ENCODE results near the gene WIPF2. TPM values are rescaled to one million over a fixed set of nuclear protein-coding genes. Genes with fewer than 3 reads are reported as not detected.
A peak's percentile ranks its signal among the peaks of the same experiment; 100 is the strongest.

WIPF2 gene
- total RNA-seq, 2 donors from 2014 or later, result 5.0 to 8.5 TPM

DNA sequence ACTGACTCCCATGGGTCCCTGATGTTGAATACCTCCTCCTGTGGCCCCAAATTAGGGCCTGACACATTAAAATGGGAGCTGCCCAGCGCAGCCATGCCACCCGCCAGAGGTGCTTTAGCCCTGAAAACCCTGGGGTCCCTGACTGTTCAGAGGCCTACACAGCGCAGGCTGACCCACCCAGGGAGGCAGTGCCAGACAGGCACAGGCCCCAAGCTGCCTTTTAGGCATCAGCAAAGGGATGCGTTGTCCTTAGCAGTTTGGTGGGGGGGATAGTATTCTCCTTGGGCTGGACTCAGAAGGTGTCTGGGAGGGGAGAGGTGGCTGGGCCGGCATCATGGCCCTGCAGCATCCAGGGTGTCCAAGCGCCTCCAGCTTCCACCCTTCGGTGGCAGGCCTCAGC lies 40.4 kb upstream of the WIPF2 start:
- Histone ChIP-seq H3K4me3 (no peak overlapping the region), H3K36me3 (peaks cover 5% of the 10 kb centered on the region), H3K27me3 (no peaks in the 10 kb centered on the region), H3K4me1 (peaks cover 0 to 22% of the 10 kb centered on the region in 2 donors), H3K27ac (no peak overlapping the region), H3K9me3 (no peaks in the 10 kb centered on the region)
- no peak for DNase-seq (ENCODE audit: low spot score)
- TF ChIP-seq, protein P1, sequence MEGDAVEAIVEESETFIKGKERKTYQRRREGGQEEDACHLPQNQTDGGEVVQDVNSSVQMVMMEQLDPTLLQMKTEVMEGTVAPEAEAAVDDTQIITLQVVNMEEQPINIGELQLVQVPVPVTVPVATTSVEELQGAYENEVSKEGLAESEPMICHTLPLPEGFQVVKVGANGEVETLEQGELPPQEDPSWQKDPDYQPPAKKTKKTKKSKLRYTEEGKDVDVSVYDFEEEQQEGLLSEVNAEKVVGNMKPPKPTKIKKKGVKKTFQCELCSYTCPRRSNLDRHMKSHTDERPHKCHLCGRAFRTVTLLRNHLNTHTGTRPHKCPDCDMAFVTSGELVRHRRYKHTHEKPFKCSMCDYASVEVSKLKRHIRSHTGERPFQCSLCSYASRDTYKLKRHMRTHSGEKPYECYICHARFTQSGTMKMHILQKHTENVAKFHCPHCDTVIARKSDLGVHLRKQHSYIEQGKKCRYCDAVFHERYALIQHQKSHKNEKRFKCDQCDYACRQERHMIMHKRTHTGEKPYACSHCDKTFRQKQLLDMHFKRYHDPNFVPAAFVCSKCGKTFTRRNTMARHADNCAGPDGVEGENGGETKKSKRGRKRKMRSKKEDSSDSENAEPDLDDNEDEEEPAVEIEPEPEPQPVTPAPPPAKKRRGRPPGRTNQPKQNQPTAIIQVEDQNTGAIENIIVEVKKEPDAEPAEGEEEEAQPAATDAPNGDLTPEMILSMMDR (IDR thresholded peaks at IDR 0.05), result no peak

DNA sequence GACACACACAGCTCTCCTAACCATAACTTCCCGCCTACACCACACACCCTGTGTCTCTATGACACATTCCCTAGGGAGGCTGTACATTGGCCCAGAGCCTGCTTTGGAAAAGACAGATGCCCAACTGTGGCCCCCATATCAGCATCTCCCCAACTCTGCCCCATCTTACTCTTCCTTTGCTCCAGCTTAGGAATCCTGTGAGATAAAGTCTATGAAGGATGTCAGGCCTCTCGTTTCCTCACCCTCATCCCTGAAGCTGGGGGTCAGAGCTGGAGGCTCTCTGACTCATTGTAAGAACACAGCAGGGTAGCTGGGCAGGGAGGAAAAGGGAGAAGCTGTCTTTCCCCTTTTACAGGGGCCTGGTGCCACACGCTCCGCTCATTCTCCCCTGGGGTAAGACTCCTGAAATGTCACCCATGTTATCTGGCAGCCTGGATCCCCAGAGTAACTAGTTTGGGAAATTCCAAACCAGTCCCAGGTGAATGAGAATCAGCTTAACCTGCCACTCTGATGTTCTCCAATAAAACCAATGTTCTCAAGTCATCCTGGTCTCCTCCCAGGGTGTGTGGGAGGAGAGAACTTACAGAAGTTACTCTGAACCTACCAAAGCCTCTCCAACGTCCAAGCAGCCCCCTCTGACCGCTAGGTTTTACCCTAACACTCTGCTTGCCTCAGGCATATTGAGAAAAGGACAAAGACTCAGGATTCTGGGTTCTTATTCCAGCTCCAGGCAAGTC lies 39.0 kb upstream of the WIPF2 start:
- H3K36me3 ChIP-seq, result no peaks in the 10 kb centered on the region
- peaks cover 0 to 22% of the 10 kb centered on the region in 2 donors for H3K4me1 ChIP-seq
- peak overlapping the region; percentile 4 to 26 for H3K27ac ChIP-seq
- DNase-seq (ENCODE audit: low spot score), result no peak
- no peak overlapping the region for H3K4me3 ChIP-seq
- TF ChIP-seq, protein P1 (IDR thresholded peaks at IDR 0.05), result no peak
- H3K27me3 ChIP-seq, result no peaks in the 10 kb centered on the region
- H3K9me3 ChIP-seq, result no peaks in the 10 kb centered on the region

DNA sequence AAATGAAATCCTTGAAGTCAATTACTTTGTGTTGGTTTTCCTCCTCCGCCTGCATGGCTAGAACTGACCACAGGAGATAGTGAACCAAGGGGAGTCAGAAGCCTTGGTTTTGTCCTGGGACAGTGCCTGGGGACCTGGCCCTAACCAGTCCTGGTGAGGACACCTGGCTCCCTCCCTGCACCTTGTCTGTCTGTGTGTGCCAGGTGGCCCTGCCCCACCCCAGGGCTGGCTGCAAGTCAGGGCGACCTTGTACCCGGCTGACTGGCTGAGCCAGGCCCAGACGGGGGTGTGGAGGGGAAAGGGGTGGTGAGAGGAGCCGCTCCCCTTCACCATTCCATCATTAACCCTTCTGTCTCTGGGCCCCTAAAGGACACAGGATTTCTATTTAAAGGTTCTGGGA lies 38.4 kb upstream of the WIPF2 start:
- no peak for DNase-seq (ENCODE audit: low spot score)
- H3K9me3 ChIP-seq, result no peaks in the 10 kb centered on the region
- H3K27ac ChIP-seq, result peak overlapping the region; percentile 15 to 26
- H3K27me3 ChIP-seq, result no peaks in the 10 kb centered on the region
- H3K4me1 ChIP-seq, result peaks cover 0 to 22% of the 10 kb centered on the region in 2 donors
- H3K36me3 ChIP-seq, result no peaks in the 10 kb centered on the region
- TF ChIP-seq, protein P1 (IDR thresholded peaks at IDR 0.05), result no peak
- no peak overlapping the region for H3K4me3 ChIP-seq

DNA sequence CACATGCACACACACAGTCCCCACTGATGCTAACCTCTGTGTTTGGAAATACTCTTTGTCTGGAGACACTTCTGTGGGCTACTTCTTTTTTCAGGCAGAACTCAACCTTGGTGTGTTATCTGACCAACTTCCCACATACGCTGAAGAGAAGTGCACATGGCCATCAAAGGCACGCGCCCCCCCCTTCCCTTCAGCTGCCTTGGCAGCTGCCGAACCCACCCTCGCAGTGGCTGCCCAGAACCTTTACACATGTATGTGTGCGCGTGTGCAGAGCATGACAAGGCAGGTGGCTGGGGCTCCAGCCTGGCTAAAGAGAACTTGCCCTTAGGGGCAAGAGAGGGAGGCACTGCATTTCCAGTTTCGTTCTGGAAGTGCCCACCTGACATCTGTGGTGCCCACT lies 37.9 kb upstream of the WIPF2 start:
- DNase-seq (ENCODE audit: low spot score), result no peak
- no peaks in the 10 kb centered on the region for H3K9me3 ChIP-seq
- H3K27me3 ChIP-seq, result no peaks in the 10 kb centered on the region
- H3K27ac ChIP-seq, result peak overlapping the region; percentile 15 to 26
- H3K4me3 ChIP-seq, result no peak overlapping the region
- TF ChIP-seq, protein P1 (IDR thresholded peaks at IDR 0.05), result no peak
- peaks cover 0 to 22% of the 10 kb centered on the region in 2 donors for H3K4me1 ChIP-seq
- no peaks in the 10 kb centered on the region for H3K36me3 ChIP-seq

DNA sequence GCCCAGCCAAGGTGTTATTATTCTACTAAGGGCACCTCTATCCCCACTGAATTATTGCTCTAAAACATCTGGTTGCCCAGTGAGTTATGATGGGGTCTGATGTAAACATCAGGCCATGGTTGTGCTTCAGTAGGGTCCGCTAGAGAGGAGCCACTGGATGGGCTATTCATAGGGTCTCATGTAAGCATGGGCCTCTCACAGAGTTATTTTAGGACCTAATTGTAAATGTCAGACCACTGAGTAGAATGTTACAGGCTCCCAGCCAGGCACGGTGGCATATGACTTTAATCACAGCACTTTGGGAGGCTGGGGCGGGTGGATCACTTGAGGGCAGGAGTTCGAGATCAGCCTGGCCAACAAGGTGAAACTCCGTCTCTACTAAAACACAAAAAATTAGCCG lies 36.5 kb upstream of the WIPF2 start:
- H3K9me3 ChIP-seq, result no peaks in the 10 kb centered on the region
- H3K36me3 ChIP-seq, result no peaks in the 10 kb centered on the region
- TF ChIP-seq, protein P1 (IDR thresholded peaks at IDR 0.05), result no peak
- no peak overlapping the region for H3K27ac ChIP-seq
- no peak for DNase-seq (ENCODE audit: low spot score)
- no peak overlapping the region for H3K4me3 ChIP-seq
- peaks cover 0 to 9% of the 10 kb centered on the region in 2 donors for H3K4me1 ChIP-seq
- no peaks in the 10 kb centered on the region for H3K27me3 ChIP-seq

DNA sequence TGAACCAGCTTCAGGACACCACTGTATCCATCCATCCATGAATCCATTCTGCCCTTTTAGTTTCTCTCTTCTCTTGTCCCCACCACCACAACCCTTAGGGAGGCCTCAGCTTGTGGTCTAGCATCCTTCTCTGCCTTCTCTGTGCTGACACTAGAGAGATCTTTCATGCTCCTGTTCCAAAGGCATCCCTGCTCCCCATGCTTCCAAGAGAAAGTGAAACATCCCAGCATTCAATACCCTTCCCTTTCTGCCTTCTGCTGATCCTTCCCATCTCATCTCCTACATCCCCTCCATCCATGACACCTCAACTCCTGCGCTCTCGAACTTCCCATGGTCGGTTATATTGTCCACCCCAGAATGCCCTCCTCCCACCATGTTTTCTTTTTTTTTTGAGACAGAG lies 31.9 kb upstream of the WIPF2 start:
- no peak overlapping the region for H3K27ac ChIP-seq
- H3K36me3 ChIP-seq, result no peaks in the 10 kb centered on the region
- TF ChIP-seq, protein P1 (IDR thresholded peaks at IDR 0.05), result no peak
- H3K4me1 ChIP-seq, result peaks cover 0 to 15% of the 10 kb centered on the region in 2 donors
- no peak for DNase-seq (ENCODE audit: low spot score)
- no peaks in the 10 kb centered on the region for H3K27me3 ChIP-seq
- no peaks in the 10 kb centered on the region for H3K9me3 ChIP-seq
- no peak overlapping the region for H3K4me3 ChIP-seq
